DND-41 (cell line): ENCODE results near the gene LARP4B.

Experiments used
- EZH2 ChIP-seq: IDR thresholded peaks from 3 replicates; pipeline ENCODE4 v1.6.1; 2012; ENCODE audit warnings: borderline replicate concordance, low read depth, mild to moderate bottlenecking, moderate library complexity, low read length, inconsistent platforms; ENCODE audit not compliant: severe bottlenecking
- TF ChIP-seq, protein P1 (sequence below): IDR thresholded peaks from 2 replicates; pipeline ENCODE4 v1.5.1; 2012; ENCODE audit warnings: borderline replicate concordance, low read length, moderate library complexity, mild to moderate bottlenecking; ENCODE audit not compliant: poor library complexity, severe bottlenecking; ENCODE audit errors: extremely low read depth

- TF ChIP-seq, protein P1, sequence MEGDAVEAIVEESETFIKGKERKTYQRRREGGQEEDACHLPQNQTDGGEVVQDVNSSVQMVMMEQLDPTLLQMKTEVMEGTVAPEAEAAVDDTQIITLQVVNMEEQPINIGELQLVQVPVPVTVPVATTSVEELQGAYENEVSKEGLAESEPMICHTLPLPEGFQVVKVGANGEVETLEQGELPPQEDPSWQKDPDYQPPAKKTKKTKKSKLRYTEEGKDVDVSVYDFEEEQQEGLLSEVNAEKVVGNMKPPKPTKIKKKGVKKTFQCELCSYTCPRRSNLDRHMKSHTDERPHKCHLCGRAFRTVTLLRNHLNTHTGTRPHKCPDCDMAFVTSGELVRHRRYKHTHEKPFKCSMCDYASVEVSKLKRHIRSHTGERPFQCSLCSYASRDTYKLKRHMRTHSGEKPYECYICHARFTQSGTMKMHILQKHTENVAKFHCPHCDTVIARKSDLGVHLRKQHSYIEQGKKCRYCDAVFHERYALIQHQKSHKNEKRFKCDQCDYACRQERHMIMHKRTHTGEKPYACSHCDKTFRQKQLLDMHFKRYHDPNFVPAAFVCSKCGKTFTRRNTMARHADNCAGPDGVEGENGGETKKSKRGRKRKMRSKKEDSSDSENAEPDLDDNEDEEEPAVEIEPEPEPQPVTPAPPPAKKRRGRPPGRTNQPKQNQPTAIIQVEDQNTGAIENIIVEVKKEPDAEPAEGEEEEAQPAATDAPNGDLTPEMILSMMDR = no peak
- TF ChIP-seq EZH2 = no peak
These were observed 154.7 kb downstream of the LARP4B start for GRCh38 chr10:776772-777171.
